Activated CD8-positive, alpha-beta T cell treated with anti-CD3 and anti-CD28 coated beads for 36 hours (primary cell): ENCODE results near the gene HIGD1A. TPM values are rescaled to one million over a fixed set of nuclear protein-coding genes. Genes with fewer than 3 reads are reported as not detected.

Source experiments
- ATAC-seq: fragments of 200-7000 bp; cut with Tn5 transposase; one replicate; pipeline ENCODE4 v1.10.0; 2021; ENCODE audit warnings: mild to moderate bottlenecking, moderate library complexity
- CTCF ChIA-PET: fragments of 350-600 bp; sonication (Branson Sonifier 250); formaldehyde crosslinking; loops from one replicate; lab custom pipeline; 2021; ENCODE audit warnings: antibody characterized with exemption; lab: Charles Lee
- POLR2A ChIA-PET: fragments of 350-600 bp; sonication (Branson Sonifier 250); formaldehyde crosslinking; loops from one replicate; lab custom pipeline; 2021; ENCODE audit warnings: antibody characterized with exemption; lab: Charles Lee
- DNase-seq: peaks from one replicate; pipeline ENCODE4 v3.0.0-alpha.2; 2020
- H3K27ac Mint-ChIP-seq: one replicate; pipeline ENCODE4 v1.8.0; 2021; ENCODE audit warnings: mild to moderate bottlenecking, mixed read lengths
- H3K27me3 Mint-ChIP-seq: one replicate; pipeline ENCODE4 v1.8.0; 2021; ENCODE audit warnings: mixed read lengths
- H3K36me3 Mint-ChIP-seq: one replicate; pipeline ENCODE4 v1.8.0; 2021; ENCODE audit warnings: low read depth, mixed read lengths
- H3K4me1 Mint-ChIP-seq: one replicate; pipeline ENCODE4 v1.8.0; 2021; ENCODE audit warnings: low read depth, mixed read lengths
- H3K4me3 Mint-ChIP-seq: one replicate; pipeline ENCODE4 v1.8.0; 2021; ENCODE audit warnings: mild to moderate bottlenecking, moderate library complexity, mixed read lengths
- H3K9me3 Mint-ChIP-seq: one replicate; pipeline ENCODE4 v1.8.0; 2021; ENCODE audit warnings: mixed read lengths
- intact Hi-C: fragments of 100-400 bp; cut with micrococcal nuclease; formaldehyde crosslinking; loops from one replicate; pipeline ENCODE4 v1.10.0; 2022
- total RNA-seq, 2 experiments: library from RNA; stranded (reverse); gene quantifications; one replicate each; pipeline ENCODE4 v1.2.3, GENCODE V29; 2021
- TF ChIP-seq, protein P1 (sequence below): fragments of 200-600 bp; IDR thresholded peaks from one replicate; pipeline ENCODE4 v1.8.0; 2022; ENCODE audit warnings: antibody characterized with exemption, mild to moderate bottlenecking

HIGD1A gene
- total RNA-seq, 2 experiments from 2014 or later, result 58.4 to 60.5 TPM

DNA sequence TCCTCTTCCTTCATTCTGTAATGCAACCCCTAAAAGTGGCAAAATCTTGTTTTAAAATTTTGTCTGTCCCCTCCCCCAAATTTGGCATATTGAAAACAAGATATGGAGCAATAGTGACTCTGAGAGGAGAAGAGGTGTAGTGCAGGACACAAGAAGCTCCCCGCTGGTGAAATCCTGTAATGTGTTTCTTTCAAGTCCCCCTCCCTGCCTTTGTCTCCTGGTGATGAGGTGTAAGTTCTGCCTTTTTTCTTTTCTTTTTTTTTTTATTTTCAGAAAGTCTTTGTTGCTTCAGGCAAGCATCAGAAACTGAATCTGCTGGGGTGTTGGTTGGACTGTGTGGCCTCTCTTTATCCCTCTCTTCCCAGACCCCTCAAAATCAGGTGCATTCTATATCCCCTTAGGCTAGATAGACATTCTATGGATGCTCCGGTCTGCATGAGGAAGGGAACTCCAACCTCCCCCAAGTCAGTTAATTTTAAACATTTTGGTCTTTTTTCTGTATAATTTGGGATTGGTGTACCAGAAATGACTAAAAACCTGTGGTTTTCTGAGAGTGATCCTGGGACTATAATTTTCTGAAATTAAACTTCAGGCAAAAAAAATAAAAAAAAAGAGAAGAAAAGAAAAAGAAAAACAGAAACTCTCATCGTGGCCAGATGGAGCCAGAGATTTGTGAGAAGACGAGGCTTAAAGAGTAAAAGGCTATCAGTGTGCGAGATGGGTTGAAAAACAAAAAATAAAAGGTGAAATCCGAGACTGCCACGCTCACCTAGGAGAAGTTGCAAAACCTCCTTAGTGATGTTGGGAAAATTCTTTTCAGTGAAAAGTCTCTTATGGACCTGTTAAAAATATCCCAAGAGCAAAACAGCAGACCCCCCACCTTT, 26.4 kb upstream of the HIGD1A start:
- Mint-ChIP-seq H3K4me3 (no peak overlapping the region), H3K4me1 (peaks cover 4% of the 10 kb centered on the region), H3K27me3 (peaks cover 10% of the 10 kb centered on the region), H3K9me3 (no peaks in the 10 kb centered on the region), H3K27ac (no peak overlapping the region), H3K36me3 (no peaks in the 10 kb centered on the region)
- TF ChIP-seq, protein P1, sequence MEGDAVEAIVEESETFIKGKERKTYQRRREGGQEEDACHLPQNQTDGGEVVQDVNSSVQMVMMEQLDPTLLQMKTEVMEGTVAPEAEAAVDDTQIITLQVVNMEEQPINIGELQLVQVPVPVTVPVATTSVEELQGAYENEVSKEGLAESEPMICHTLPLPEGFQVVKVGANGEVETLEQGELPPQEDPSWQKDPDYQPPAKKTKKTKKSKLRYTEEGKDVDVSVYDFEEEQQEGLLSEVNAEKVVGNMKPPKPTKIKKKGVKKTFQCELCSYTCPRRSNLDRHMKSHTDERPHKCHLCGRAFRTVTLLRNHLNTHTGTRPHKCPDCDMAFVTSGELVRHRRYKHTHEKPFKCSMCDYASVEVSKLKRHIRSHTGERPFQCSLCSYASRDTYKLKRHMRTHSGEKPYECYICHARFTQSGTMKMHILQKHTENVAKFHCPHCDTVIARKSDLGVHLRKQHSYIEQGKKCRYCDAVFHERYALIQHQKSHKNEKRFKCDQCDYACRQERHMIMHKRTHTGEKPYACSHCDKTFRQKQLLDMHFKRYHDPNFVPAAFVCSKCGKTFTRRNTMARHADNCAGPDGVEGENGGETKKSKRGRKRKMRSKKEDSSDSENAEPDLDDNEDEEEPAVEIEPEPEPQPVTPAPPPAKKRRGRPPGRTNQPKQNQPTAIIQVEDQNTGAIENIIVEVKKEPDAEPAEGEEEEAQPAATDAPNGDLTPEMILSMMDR, result no peak
- ATAC-seq, result peak; percentile 48
- ChIA-PET POLR2A (interaction anchor here (0.6 kb wide), 1 partner anchor 48 kb away, joined by 3 read pairs; no protein-coding TSS in a partner anchor), CTCF (interaction anchor here (0.7 to 3.2 kb wide), 18 partner anchors 8 to 107 kb away, joined by 3 to 32 read pairs (median 5); partner anchors contain the start of genes ACKR2 and HIGD1A)
- intact Hi-C loops, result loop anchor here (2.0 kb wide), 1 partner anchor 50 kb away; no protein-coding TSS in a partner anchor
- no peak for DNase-seq

DNA sequence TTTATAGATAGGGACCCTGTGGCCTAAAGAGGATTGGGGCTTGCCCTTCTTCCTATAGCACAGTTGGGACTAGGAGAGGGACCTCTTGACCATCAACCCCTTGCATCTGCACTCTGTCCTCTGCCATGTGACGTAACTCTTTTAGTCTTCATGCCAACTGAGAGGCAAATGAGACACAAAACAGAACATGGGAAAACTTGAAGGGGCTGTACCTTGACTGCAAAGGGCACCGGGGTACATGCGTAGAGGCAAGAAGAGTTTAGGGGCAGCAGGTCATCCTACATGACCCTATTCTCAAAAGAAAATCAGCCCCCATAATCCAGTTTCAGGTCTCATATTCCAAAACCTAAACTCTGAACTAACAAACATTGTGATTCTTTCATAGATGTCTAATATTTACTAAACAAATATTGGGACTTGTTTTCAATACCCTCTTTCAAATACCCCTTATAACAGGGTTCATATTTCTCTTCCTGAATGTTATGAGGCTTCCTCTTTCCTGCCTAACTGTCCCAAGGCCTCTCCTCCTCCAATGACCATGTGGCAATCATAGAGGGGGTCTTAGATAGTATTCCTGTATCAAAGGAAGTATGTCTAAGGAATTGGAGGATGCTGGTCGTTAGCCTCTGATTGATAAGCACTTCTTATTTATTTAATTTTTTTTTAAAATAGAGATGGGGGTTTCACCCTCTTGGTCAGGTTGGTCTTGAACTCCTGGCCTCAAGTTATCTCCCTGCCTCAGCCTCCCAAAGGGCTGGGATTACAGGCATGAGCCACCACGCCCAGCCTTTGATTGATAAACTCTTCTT, 25.5 kb upstream of the HIGD1A start:
- Mint-ChIP-seq H3K4me1 (peaks cover 4% of the 10 kb centered on the region), H3K27ac (no peak overlapping the region), H3K4me3 (no peak overlapping the region), H3K9me3 (no peaks in the 10 kb centered on the region), H3K27me3 (peaks cover 10% of the 10 kb centered on the region), H3K36me3 (no peaks in the 10 kb centered on the region)
- DNase-seq, result no peak
- CTCF ChIA-PET, result interaction anchor here (0.9 to 3.2 kb wide), 10 partner anchors 10 to 106 kb away, joined by 3 to 32 read pairs (median 8); partner anchors contain the start of genes ACKR2 and HIGD1A
- POLR2A ChIA-PET, result interaction anchor here (0.6 kb wide), 1 partner anchor 49 kb away, joined by 3 read pairs; no protein-coding TSS in a partner anchor
- TF ChIP-seq, protein P1, result no peak
- intact Hi-C loops, result loop anchor here (2.0 kb wide), 1 partner anchor 51 kb away; no protein-coding TSS in a partner anchor
- ATAC-seq, result no peak

DNA sequence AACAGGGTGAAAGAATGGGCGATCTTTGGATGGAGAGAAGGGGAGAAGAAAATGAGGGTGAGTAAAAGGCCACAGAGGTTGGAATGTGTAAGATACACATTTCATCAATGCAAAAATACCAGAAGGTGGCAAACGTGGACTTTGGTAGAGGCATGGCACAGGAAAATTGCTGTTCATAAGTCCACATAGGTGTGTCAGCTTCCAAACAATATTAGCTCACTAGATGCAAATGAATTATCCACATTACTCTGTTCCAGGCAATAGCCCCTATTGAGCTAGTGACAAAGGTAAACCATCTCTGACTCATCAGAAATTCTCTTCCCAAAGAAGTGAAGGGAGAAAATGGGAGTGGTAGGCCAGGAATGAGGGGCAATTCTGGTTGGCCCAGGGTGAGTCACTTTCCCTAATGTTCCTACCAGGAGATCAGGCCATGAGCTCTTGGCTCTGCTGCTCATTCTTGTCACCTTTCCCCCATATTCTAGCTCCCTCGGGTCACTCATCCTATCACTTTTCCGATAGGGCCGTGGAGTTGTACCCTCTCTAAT, 24.9 kb upstream of the HIGD1A start:
- DNase-seq, result no peak
- ChIA-PET POLR2A (no interaction called here), CTCF (no interaction called here)
- intact Hi-C loops, result no loop called here
- Mint-ChIP-seq H3K27me3 (peaks cover 10% of the 10 kb centered on the region), H3K4me3 (no peak overlapping the region), H3K4me1 (peaks cover 4% of the 10 kb centered on the region), H3K36me3 (no peaks in the 10 kb centered on the region), H3K27ac (no peak overlapping the region), H3K9me3 (no peaks in the 10 kb centered on the region)
- TF ChIP-seq, protein P1, result no peak
- no peak for ATAC-seq

DNA sequence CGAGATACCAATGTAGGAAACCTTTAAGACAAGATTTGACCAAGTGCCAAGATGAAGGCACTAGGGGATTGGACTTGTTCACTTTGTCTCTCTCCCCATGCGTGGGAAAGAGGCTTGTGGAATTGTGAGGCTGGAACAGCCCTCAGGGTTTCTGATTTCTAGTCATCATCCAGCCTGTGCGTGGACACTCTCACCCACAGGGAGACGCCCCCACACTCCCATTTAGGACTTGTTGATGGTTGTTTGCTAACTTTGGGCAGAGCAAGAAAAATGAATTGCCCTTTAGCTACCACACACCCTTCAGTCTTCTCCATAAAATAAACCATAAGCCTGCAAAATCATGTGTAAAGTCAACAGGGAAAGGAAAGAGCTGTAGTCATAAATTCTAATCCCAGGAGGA, 23.4 kb upstream of the HIGD1A start:
- DNase-seq, result no peak
- CTCF ChIA-PET, result interaction anchor here (0.8 kb wide), 1 partner anchor 47 kb away, joined by 3 read pairs; no protein-coding TSS in a partner anchor
- intact Hi-C loops, result no loop called here

More for the DNA sequence above, 23.4 kb upstream of the HIGD1A start:
- H3K9me3 Mint-ChIP-seq, result no peaks in the 10 kb centered on the region
- POLR2A ChIA-PET, result no interaction called here
- TF ChIP-seq, protein P1, result no peak
- no peak for ATAC-seq
- H3K27me3 Mint-ChIP-seq, result peaks cover 12% of the 10 kb centered on the region
- H3K36me3 Mint-ChIP-seq, result no peaks in the 10 kb centered on the region
- H3K4me1 Mint-ChIP-seq, result peaks cover 4% of the 10 kb centered on the region
- H3K27ac Mint-ChIP-seq, result no peak overlapping the region
- H3K4me3 Mint-ChIP-seq, result no peak overlapping the region
